Fibroblast of skin of back (primary cell): ENCODE measurements around the gene AIM2.

Experiments used
- DNase-seq: peaks from one replicate; pipeline ENCODE4 v3.0.0-alpha.2; 2013

The AIM2 gene

DNA sequence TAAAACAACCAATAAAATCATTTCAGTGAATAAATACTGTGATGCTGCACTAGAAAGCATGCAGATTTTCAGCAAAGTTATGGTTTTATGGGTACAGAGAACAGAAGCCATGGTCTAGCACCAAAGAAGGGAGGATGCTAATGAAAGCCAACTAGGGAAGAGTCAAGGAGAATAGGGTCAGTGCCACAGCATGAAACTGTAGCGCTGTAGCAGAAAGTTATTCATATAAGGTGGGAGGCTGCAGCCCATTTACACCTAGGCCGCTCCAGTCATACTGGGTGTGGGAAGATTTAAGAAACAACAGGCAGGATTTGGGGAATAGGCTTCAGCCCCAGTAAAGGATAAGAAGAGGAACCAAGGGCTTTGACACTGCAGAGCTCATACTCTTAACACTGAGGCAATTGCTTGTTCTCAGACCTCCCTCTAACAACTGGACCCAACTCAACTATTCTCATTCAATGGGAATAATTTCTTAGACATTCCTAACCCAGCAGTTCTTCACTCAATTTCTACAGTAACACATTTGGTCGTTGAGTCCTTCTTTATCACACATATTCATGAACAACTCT, 62.5 kb downstream of the AIM2 start:
- no peak for DNase-seq

GRCh38 chr1:159012495-159012894, 64.1 kb downstream of the AIM2 start:
- no peak for DNase-seq
